Large intestine (tissue), 3 donors: ENCODE data around the gene SLC35E2B. TPM values are rescaled to one million over a fixed set of nuclear protein-coding genes. Genes with fewer than 3 reads are reported as not detected.
A peak's percentile ranks its signal among the peaks of the same experiment; 100 is the strongest.
"Not testable (repeated sequence)": the region's sequence is repeated elsewhere in the genome, so short reads cannot be mapped to it uniquely, and the experiment has no call there.

Source experiments
- DNase-seq, 2 donors: peaks; one replicate each; pipeline versions ENCODE4 v3.0.0 to v3.0.0-alpha.2; 2013
- H3K27ac ChIP-seq: one replicate; pipeline ENCODE4 v1.5.1; 2013; ENCODE audit warnings: low read length
- H3K27me3 ChIP-seq: 2 replicates; pipeline ENCODE4 v1.6.1; 2013; ENCODE audit warnings: low read length; ENCODE audit not compliant: control insufficient read depth, insufficient read depth
- H3K36me3 ChIP-seq: 2 replicates; pipeline ENCODE4 v1.6.1; 2013; ENCODE audit warnings: low read length; ENCODE audit not compliant: control insufficient read depth, insufficient read depth
- H3K4me1 ChIP-seq: one replicate; pipeline ENCODE4 v1.6.1; 2013; ENCODE audit warnings: low read length; ENCODE audit not compliant: control insufficient read depth, insufficient read depth
- H3K4me3 ChIP-seq: one replicate; pipeline ENCODE4 v1.5.1; 2013; ENCODE audit warnings: low read length
- H3K9me3 ChIP-seq: one replicate; pipeline ENCODE4 v1.6.1; 2013; ENCODE audit warnings: mild to moderate bottlenecking, low read depth, low read length, moderate library complexity; ENCODE audit not compliant: control insufficient read depth
- WGBS: methylation state at CpG from one replicate; pipeline ENCODE4 v1.1.5; 2013; ENCODE audit warnings: low lambda C conversion rate; ENCODE audit not compliant: insufficient coverage; 5-methylcytosine and 5-hydroxymethylcytosine counted together
- polyA plus RNA-seq: library from polyadenylated mRNA; unstranded; fragments of 120-200 nt; gene quantifications from one replicate; pipeline ENCODE4 v1.2.1, GENCODE V29; 2013

Gene SLC35E2B
- polyA plus RNA-seq, 1 donor, result 44.3 TPM

DNA sequence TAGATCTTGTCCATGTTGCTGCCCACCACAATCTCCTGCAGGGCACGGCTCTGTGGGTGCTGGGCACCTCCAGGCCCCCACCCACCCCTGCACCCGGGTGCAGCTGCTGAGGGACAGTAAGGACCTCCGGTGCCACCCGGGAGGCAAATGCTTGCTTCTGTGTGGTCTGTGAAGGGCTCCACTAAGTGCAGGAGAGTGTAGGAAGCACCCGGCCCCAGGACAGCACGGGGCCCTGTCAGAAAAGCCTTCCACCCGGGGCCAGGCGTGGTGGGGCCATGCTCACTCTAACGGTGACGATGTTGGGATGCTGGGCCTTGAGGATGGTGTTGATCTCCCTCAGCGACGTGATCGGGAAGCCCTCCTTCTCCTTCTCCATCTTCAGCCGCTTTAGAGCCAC, 55.1 kb downstream of the SLC35E2B start:
- not testable (repeated sequence) for DNase-seq, H3K36me3 ChIP-seq, H3K27me3 ChIP-seq, H3K27ac ChIP-seq, H3K4me1 ChIP-seq, H3K9me3 ChIP-seq, H3K4me3 ChIP-seq
- no CpG with 5 or more reads among the region's 14 CpGs for WGBS

- H3K27me3 ChIP-seq, H3K4me1 ChIP-seq, H3K27ac ChIP-seq, H3K9me3 ChIP-seq, DNase-seq, H3K36me3 ChIP-seq, H3K4me3 ChIP-seq: not testable (repeated sequence)
- no CpG with 5 or more reads among the region's 37 CpGs for WGBS
Observed at GRCh38 chr1:1636621-1637478, 55.7 kb downstream of the SLC35E2B start.

GRCh38 chr1:1634613-1635012, 58.0 kb downstream of the SLC35E2B start:
- H3K4me3 ChIP-seq, H3K27ac ChIP-seq, H3K9me3 ChIP-seq, DNase-seq, H3K4me1 ChIP-seq, H3K36me3 ChIP-seq: not testable (repeated sequence)
- no CpG with 5 or more reads among the region's 13 CpGs for WGBS
- peaks cover 17% of the 10 kb centered on the region for H3K27me3 ChIP-seq

DNA sequence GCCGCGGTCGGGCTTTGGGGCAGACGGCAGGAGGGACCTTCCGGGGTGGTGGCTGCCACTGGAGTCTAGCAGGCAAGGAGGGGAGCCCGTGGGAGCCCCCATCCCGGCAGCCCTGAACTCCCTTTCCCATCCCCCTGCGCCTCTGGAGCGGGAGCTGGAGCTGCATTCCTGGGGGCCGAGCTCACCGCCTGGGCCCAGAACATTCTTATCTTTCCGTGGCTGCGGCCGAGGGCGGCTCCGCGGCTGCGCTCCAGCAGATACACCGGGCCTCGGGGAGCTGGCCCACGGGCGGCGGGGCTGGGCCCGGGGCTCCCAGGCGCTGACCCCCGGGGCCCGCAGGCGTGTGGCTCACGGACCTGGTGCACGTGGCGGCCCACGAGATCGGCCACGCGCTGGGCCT, 59.2 kb downstream of the SLC35E2B start:
- not testable (repeated sequence) for H3K4me1 ChIP-seq, DNase-seq, H3K4me3 ChIP-seq, H3K9me3 ChIP-seq, H3K27ac ChIP-seq, H3K36me3 ChIP-seq
- peaks cover 17% of the 10 kb centered on the region for H3K27me3 ChIP-seq
- no CpG with 5 or more reads among the region's 35 CpGs for WGBS

- H3K4me3 ChIP-seq, result peak within 1 kb of the TSS; percentile 21
- no CpG with 5 or more reads among the region's 48 CpGs for WGBS
Observed at GRCh38 chr1:1631782-1632420, 60.7 kb downstream of the SLC35E2B start, which contains the start of gene MMP23B. Gene MMP23B, plus strand, starts transcription at chr1:1632173. Its CDS starts 46 bp downstream, at chr1:1632219.

DNA sequence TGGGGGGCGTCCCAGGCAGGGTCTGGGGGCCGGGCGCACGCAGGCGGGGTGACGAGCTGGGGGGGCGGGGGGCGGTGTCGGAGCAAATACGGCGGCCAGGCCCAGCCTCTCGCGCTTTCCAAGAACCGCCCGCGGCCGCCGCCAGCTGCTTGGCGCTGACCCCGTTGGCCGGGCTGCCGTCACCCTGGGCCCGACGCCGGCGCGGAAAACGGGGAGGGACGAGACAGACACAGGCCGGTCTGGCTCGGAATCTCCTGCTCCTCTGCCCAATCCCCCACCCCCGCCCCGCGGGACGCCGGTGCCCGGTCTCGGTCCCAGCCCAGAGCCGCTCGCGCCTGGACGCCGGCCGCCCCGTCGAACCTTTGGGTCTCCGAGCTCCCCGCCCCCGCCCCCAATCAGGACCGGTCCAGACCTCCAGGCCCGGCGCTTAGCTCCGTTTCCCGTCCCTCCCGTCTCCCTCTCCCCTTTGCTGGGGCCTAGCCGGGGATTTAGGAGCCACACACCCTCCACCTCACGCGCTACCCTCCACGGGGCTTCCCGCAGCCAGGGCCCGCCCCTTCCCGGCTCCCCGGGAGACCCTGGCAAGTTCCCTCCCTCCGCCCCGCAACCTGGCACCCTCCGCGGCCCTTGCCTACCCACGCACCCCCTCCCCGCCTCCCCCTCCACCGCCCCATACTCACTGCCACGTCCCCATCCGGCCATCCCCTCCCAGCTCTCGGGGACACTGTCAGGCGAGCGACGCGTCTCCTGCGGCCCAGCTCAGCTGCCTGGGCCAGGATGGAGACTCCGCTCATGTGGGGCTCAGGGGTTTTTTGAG, 61.4 kb downstream of the SLC35E2B start:
- Histone ChIP-seq H3K27me3 (peaks cover 17% of the 10 kb centered on the region), H3K36me3 (peaks cover 10% of the 10 kb centered on the region), H3K4me1 (peaks cover 2% of the 10 kb centered on the region), H3K27ac (peak overlapping the region; percentile 72), H3K4me3 (peak overlapping the region; percentile 21), H3K9me3 (peaks cover 5% of the 10 kb centered on the region)
- WGBS, result no CpG with 5 or more reads among the region's 79 CpGs
- peak; percentile 36 to 55 for DNase-seq

More at GRCh38 chr1:1631782-1632420, 60.7 kb downstream of the SLC35E2B start, which contains the start of gene MMP23B:
- H3K36me3 ChIP-seq, result peaks cover 11% of the 10 kb centered on the region
- peaks cover 2% of the 10 kb centered on the region for H3K4me1 ChIP-seq
- H3K27me3 ChIP-seq, result peaks cover 17% of the 10 kb centered on the region
- peak in 1 of 2 donors; percentile 29 for DNase-seq
- H3K9me3 ChIP-seq, result peaks cover 5% of the 10 kb centered on the region
- peak within 1 kb of the TSS; percentile 72 for H3K27ac ChIP-seq

- H3K9me3 ChIP-seq, result peaks cover 5% of the 10 kb centered on the region
- H3K4me3 ChIP-seq, result no peak overlapping the region
- H3K27ac ChIP-seq, result no peak overlapping the region
- H3K27me3 ChIP-seq, result peaks cover 17% of the 10 kb centered on the region
- peaks cover 10% of the 10 kb centered on the region for H3K36me3 ChIP-seq
- H3K4me1 ChIP-seq, result peaks cover 2% of the 10 kb centered on the region
- WGBS, result no CpG with 5 or more reads among the region's 81 CpGs
- peak; percentile 83 to 84 for DNase-seq
Observed at GRCh38 chr1:1630191-1630964, 62.2 kb downstream of the SLC35E2B start.

- Histone ChIP-seq H3K27me3 (peaks cover 17% of the 10 kb centered on the region), H3K36me3 (peaks cover 14% of the 10 kb centered on the region), H3K9me3 (peaks cover 5% of the 10 kb centered on the region), H3K4me3 (no peak overlapping the region), H3K4me1 (peaks cover 2% of the 10 kb centered on the region), H3K27ac (no peak overlapping the region)
- WGBS, result no CpG with 5 or more reads among the region's 48 CpGs
- DNase-seq, result no peak
Observed at GRCh38 chr1:1629430-1630190, 63.0 kb downstream of the SLC35E2B start.

GRCh38 chr1:1628754-1629429, 63.7 kb downstream of the SLC35E2B start:
- no CpG with 5 or more reads among the region's 53 CpGs for WGBS
- DNase-seq, result no peak
- peaks cover 17% of the 10 kb centered on the region for H3K27me3 ChIP-seq
- H3K4me1 ChIP-seq, result peaks cover 2% of the 10 kb centered on the region
- H3K27ac ChIP-seq, result no peak overlapping the region
- H3K9me3 ChIP-seq, result peaks cover 5% of the 10 kb centered on the region
- peaks cover 16% of the 10 kb centered on the region for H3K36me3 ChIP-seq
- no peak overlapping the region for H3K4me3 ChIP-seq
